Coronary artery (tissue), 2 donors: Measurements from ENCODE around the gene CCL20.
"Not testable (repeated sequence)": the region's sequence is repeated elsewhere in the genome, so short reads cannot be mapped to it uniquely, and the experiment has no call there.

ENCODE experiments used
- DNase-seq: peaks from one replicate; pipeline ENCODE4 v3.0.0-alpha.2; 2017; ENCODE audit warnings: low spot score
- H3K27ac ChIP-seq, 2 donors: fragments of 200-600 bp; sonication (generic); one replicate each; pipeline ENCODE4 v1.5.1; 2016 to 2019
- H3K4me3 ChIP-seq: fragments of 200-600 bp; sonication (generic); 2 replicates; pipeline ENCODE4 v1.5.1; 2016; ENCODE audit warnings: mild to moderate bottlenecking, moderate library complexity
- CTCF ChIP-seq: fragments of 200-600 bp; sonication (generic); IDR thresholded peaks from one replicate; pipeline ENCODE4 v1.5.1; 2019; ENCODE audit warnings: antibody characterized with exemption

CCL20 gene

GRCh38 chr2:227829337-227829736 lies 15.7 kb downstream of the CCL20 start:
- Histone ChIP-seq H3K4me3 (no peak overlapping the region), H3K27ac (no peak overlapping the region)
- no peak for TF ChIP-seq CTCF
- no peak for DNase-seq

GRCh38 chr2:227834423-227834822 lies 20.8 kb downstream of the CCL20 start:
- Histone ChIP-seq H3K4me3 (no peak overlapping the region), H3K27ac (no peak overlapping the region)
- no peak for DNase-seq
- no peak for TF ChIP-seq CTCF

- no peak for TF ChIP-seq CTCF
- no peak for DNase-seq
- H3K27ac ChIP-seq: no peak overlapping the region
- no peak overlapping the region for H3K4me3 ChIP-seq
Observed at GRCh38 chr2:227834916-227835650, 21.4 kb downstream of the CCL20 start.

- not testable (repeated sequence) for H3K27ac ChIP-seq, H3K4me3 ChIP-seq, DNase-seq
Observed at GRCh38 chr2:227839339-227840129, 25.9 kb downstream of the CCL20 start.

GRCh38 chr2:227846831-227847230 lies 33.2 kb downstream of the CCL20 start:
- H3K27ac ChIP-seq: no peak overlapping the region
- DNase-seq: no peak
- no peak for TF ChIP-seq CTCF
- no peak overlapping the region for H3K4me3 ChIP-seq

GRCh38 chr2:227848146-227848545 lies 34.5 kb downstream of the CCL20 start:
- TF ChIP-seq CTCF: no peak
- no peak for DNase-seq
- H3K27ac ChIP-seq: no peak overlapping the region
- no peak overlapping the region for H3K4me3 ChIP-seq

GRCh38 chr2:227848586-227848985 lies 34.9 kb downstream of the CCL20 start:
- TF ChIP-seq CTCF: no peak

More at GRCh38 chr2:227848586-227848985, 34.9 kb downstream of the CCL20 start:
- DNase-seq: no peak
- Histone ChIP-seq H3K4me3 (no peak overlapping the region), H3K27ac (no peak overlapping the region)
